HepG2 (cell line): ENCODE measurements around the gene IFT172. TPM values are rescaled to one million over a fixed set of nuclear protein-coding genes. Genes with fewer than 3 reads are reported as not detected.
A peak's percentile ranks its signal among the peaks of the same experiment; 100 is the strongest.

Source experiments
- CBX5 ChIP-seq: sonication (generic); formaldehyde crosslinking; IDR thresholded peaks from 2 replicates; pipeline ENCODE4 v1.4.0; 2020; ENCODE audit warnings: missing genetic modification reagents, borderline replicate concordance
- CCAR2 ChIP-seq: fragments of 200-400 bp; formaldehyde crosslinking; optimal IDR thresholded peaks from 2 replicates; pipeline ENCODE3; 2018; ENCODE audit warnings: low read depth, mild to moderate bottlenecking, low read length, moderate library complexity
- GATA4 ChIP-seq: sonication (generic); IDR thresholded peaks from 2 replicates; pipeline ENCODE4 v1.6.1; 2016; ENCODE audit warnings: antibody characterized with exemption, low read depth, borderline replicate concordance
- HIVEP1 ChIP-seq: sonication (generic); formaldehyde crosslinking; IDR thresholded peaks from 2 replicates; pipeline ENCODE4 v1.4.0; 2020; ENCODE audit warnings: mild to moderate bottlenecking, missing genetic modification reagents
- HMG20B ChIP-seq: conservative IDR thresholded peaks from 2 replicates; pipeline ENCODE4 v1.6.1; 2016; ENCODE audit warnings: missing genetic modification reagents, missing compliant biosample characterization
- HNRNPL ChIP-seq: fragments of 200-400 bp; formaldehyde crosslinking; IDR thresholded peaks from 2 replicates; pipeline ENCODE4 v1.6.1; 2017; ENCODE audit warnings: mild to moderate bottlenecking, low read depth, low read length
- HNRNPUL1 ChIP-seq: fragments of 200-400 bp; formaldehyde crosslinking; IDR thresholded peaks from 2 replicates; pipeline ENCODE4 v1.6.1; 2017; ENCODE audit warnings: low read depth, mild to moderate bottlenecking, low read length, moderate library complexity
- IKZF1 ChIP-seq: fragments of 450-650 bp; IDR thresholded peaks from 2 replicates; pipeline ENCODE4 v1.7.1; 2016
- MED13 ChIP-seq: sonication (generic); formaldehyde crosslinking; IDR thresholded peaks from 2 replicates; pipeline ENCODE4 v1.5.0; 2020; ENCODE audit warnings: missing genetic modification reagents
- MIXL1 ChIP-seq: IDR thresholded peaks from 2 replicates; pipeline ENCODE4 v1.6.1; 2016
- NCOA1 ChIP-seq: sonication (generic); formaldehyde crosslinking; IDR thresholded peaks from 2 replicates; pipeline ENCODE4 v1.9.0; 2021; ENCODE audit warnings: missing genetic modification reagents
- NCOA2 ChIP-seq: sonication (generic); formaldehyde crosslinking; IDR thresholded peaks from 2 replicates; pipeline ENCODE4 v1.8.0; 2022; ENCODE audit warnings: inconsistent platforms
- NFRKB ChIP-seq: fragments of 450-650 bp; IDR thresholded peaks from 2 replicates; pipeline ENCODE4 v1.6.1; 2017
- PTBP1 ChIP-seq: fragments of 200-400 bp; formaldehyde crosslinking; IDR thresholded peaks from 2 replicates; pipeline ENCODE4 v1.6.1; 2018; ENCODE audit warnings: low read length, low read depth; ENCODE audit not compliant: poor library complexity, severe bottlenecking
- RBAK ChIP-seq: sonication (generic); formaldehyde crosslinking; IDR thresholded peaks from 2 replicates; pipeline ENCODE4 v1.5.1; 2020; ENCODE audit warnings: mild to moderate bottlenecking, missing genetic modification reagents
- RFX3 ChIP-seq: IDR thresholded peaks from 2 replicates; pipeline ENCODE4 v1.6.1; 2016; ENCODE audit warnings: missing biosample characterization, missing genetic modification reagents
- SIX1 ChIP-seq: sonication (generic); formaldehyde crosslinking; IDR thresholded peaks from 2 replicates; pipeline ENCODE4 v1.4.0; 2020; ENCODE audit warnings: missing genetic modification reagents, borderline replicate concordance
- SMAD9 ChIP-seq: sonication (generic); formaldehyde crosslinking; IDR thresholded peaks from 2 replicates; pipeline ENCODE4 v1.5.1; 2020; ENCODE audit warnings: mild to moderate bottlenecking, missing genetic modification reagents
- SP140L ChIP-seq: sonication (generic); formaldehyde crosslinking; IDR thresholded peaks from 2 replicates; pipeline ENCODE4 v1.4.0; 2020; ENCODE audit warnings: missing genetic modification reagents, borderline replicate concordance
- SSRP1 ChIP-seq: IDR thresholded peaks from 2 replicates; pipeline ENCODE4 v1.6.1; 2016; ENCODE audit warnings: control low read depth
- ZNF24 ChIP-seq: fragments of 450-650 bp; IDR thresholded peaks from 2 replicates; pipeline ENCODE4 v1.6.1; 2017; ENCODE audit warnings: antibody characterized with exemption, mild to moderate bottlenecking
- ZNF275 ChIP-seq: sonication (generic); formaldehyde crosslinking; IDR thresholded peaks from 2 replicates; pipeline ENCODE4 v1.8.0; 2022; ENCODE audit warnings: missing genetic modification reagents, mild to moderate bottlenecking, inconsistent platforms, borderline replicate concordance
- ZNF605 ChIP-seq: sonication (generic); formaldehyde crosslinking; IDR thresholded peaks from 2 replicates; pipeline ENCODE4 v1.8.0; 2022; ENCODE audit warnings: mild to moderate bottlenecking, missing genetic modification reagents
- ZNF883 ChIP-seq: sonication (generic); formaldehyde crosslinking; IDR thresholded peaks from 2 replicates; pipeline ENCODE4 v1.5.1; 2020; ENCODE audit warnings: mild to moderate bottlenecking, missing genetic modification reagents; ENCODE audit errors: not compliant biosample characterization
- ZZZ3 ChIP-seq: sonication (generic); formaldehyde crosslinking; IDR thresholded peaks from 2 replicates; pipeline ENCODE4 v1.4.0; 2020; ENCODE audit warnings: missing genetic modification reagents, mild to moderate bottlenecking, borderline replicate concordance
- polyA plus RNA-seq, 8 experiments: library from polyadenylated mRNA; depleted of rRNA in 3 of 8; stranded (reverse) in 7 of 8; unstranded in 1 of 8; fragments of >200 nt; fragmentation: Illumina TruSeq in 4 of 8; extraction: Trizol in 4 of 8; gene quantifications; 2 replicates each; pipeline versions ENCODE4 v1.2.1 to v1.2.3, GENCODE V29; 2011 to 2016; ENCODE audit warnings: low read depth in 4 of 8, missing spikeins in 1 of 8, mixed read lengths in 1 of 8; ENCODE audit not compliant: insufficient read depth in 1 of 8
- total RNA-seq, 5 experiments: library from RNA; depleted of rRNA; stranded (reverse); fragments of >200 nt; fragmentation: Illumina TruSeq; extraction: Trizol; gene quantifications; 2 replicates each; pipeline ENCODE4 v1.2.3, GENCODE V29; 2016; ENCODE audit warnings: low read depth in 1 of 5
- TF ChIP-seq, protein P1 (sequence below): sonication (generic); formaldehyde crosslinking; IDR thresholded peaks from 2 replicates; pipeline ENCODE4 v1.4.0; 2020; ENCODE audit warnings: mild to moderate bottlenecking, missing genetic modification reagents, borderline replicate concordance
- TF ChIP-seq, protein P2 (sequence below): sonication (generic); formaldehyde crosslinking; IDR thresholded peaks from 2 replicates; pipeline ENCODE4 v1.8.1; 2023; ENCODE audit warnings: mild to moderate bottlenecking, moderate library complexity, missing genetic modification reagents

IFT172 gene
- total and polyA plus RNA-seq, 2 of the 13 experiments (the other 11 are each of a cell fraction or from before 2014, with no cell fraction given), result 21.6 to 35.7 TPM

- TF ChIP-seq, protein P1, sequence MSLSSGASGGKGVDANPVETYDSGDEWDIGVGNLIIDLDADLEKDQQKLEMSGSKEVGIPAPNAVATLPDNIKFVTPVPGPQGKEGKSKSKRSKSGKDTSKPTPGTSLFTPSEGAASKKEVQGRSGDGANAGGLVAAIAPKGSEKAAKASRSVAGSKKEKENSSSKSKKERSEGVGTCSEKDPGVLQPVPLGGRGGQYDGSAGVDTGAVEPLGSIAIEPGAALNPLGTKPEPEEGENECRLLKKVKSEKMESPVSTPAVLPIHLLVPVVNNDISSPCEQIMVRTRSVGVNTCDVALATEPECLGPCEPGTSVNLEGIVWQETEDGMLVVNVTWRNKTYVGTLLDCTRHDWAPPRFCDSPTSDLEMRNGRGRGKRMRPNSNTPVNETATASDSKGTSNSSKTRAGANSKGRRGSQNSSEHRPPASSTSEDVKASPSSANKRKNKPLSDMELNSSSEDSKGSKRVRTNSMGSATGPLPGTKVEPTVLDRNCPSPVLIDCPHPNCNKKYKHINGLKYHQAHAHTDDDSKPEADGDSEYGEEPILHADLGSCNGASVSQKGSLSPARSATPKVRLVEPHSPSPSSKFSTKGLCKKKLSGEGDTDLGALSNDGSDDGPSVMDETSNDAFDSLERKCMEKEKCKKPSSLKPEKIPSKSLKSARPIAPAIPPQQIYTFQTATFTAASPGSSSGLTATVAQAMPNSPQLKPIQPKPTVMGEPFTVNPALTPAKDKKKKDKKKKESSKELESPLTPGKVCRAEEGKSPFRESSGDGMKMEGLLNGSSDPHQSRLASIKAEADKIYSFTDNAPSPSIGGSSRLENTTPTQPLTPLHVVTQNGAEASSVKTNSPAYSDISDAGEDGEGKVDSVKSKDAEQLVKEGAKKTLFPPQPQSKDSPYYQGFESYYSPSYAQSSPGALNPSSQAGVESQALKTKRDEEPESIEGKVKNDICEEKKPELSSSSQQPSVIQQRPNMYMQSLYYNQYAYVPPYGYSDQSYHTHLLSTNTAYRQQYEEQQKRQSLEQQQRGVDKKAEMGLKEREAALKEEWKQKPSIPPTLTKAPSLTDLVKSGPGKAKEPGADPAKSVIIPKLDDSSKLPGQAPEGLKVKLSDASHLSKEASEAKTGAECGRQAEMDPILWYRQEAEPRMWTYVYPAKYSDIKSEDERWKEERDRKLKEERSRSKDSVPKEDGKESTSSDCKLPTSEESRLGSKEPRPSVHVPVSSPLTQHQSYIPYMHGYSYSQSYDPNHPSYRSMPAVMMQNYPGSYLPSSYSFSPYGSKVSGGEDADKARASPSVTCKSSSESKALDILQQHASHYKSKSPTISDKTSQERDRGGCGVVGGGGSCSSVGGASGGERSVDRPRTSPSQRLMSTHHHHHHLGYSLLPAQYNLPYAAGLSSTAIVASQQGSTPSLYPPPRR (CRISPR knock-in tag), result no peak
- TF ChIP-seq RFX3 (CRISPR knock-in tag) (no peak), HMG20B (no peak), SSRP1 (0 out of 2 replicates have a peak, but pooled peaks have one; percentile 51), GATA4 (no peak), RBAK (CRISPR knock-in tag) (no peak), HNRNPL (peak; percentile 92), CBX5 (no peak), ZNF605 (CRISPR knock-in tag) (0 out of 2 replicates have a peak, but pooled peaks have one; percentile 32), NFRKB (no peak), SP140L (CRISPR knock-in tag) (no peak), IKZF1 (no peak), NCOA2 (CRISPR knock-in tag) (peak; percentile 24; the same call in 1 of the 2 replicates), ZNF24 (no peak), ZZZ3 (CRISPR knock-in tag) (no peak), HNRNPUL1 (no peak), SIX1 (no peak), MIXL1 (no peak), PTBP1 (no peak), ZNF883 (CRISPR knock-in tag) (no peak), SMAD9 (no peak), NCOA1 (CRISPR knock-in tag) (no peak), CCAR2 (no peak), MED13 (CRISPR knock-in tag) (no peak), ZNF275 (CRISPR knock-in tag) (no peak), HIVEP1 (CRISPR knock-in tag) (no peak)
- TF ChIP-seq, protein P2, sequence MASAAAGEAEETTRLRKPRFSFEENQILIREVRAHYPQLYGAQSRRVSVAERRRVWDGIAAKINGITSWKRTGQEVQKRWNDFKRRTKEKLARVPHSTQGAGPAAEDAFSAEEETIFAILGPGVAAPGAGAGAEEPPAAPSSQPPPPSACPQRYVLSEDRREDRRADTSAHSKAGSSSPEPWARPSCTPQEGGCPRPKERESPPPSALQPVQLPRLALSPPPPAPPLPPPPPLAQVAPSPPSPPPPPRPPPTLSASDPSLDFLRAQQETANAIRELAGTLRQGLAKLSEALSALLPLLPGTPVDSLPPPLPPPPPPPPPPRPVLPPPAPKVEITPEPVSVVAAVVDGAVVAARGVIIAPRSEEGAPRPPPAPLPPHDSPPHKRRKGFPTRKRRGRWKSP, result peak; percentile 34; the same call in 1 of the 2 replicates
Measured at GRCh38 chr2:27494284-27494943, 4.9 kb upstream of the IFT172 start (continued).
